ENCODE measurements around the gene RAI1.
"Not testable (repeated sequence)": the region's sequence is repeated elsewhere in the genome, so short reads cannot be mapped to it uniquely, and the experiment has no call there.

Gene RAI1

DNA sequence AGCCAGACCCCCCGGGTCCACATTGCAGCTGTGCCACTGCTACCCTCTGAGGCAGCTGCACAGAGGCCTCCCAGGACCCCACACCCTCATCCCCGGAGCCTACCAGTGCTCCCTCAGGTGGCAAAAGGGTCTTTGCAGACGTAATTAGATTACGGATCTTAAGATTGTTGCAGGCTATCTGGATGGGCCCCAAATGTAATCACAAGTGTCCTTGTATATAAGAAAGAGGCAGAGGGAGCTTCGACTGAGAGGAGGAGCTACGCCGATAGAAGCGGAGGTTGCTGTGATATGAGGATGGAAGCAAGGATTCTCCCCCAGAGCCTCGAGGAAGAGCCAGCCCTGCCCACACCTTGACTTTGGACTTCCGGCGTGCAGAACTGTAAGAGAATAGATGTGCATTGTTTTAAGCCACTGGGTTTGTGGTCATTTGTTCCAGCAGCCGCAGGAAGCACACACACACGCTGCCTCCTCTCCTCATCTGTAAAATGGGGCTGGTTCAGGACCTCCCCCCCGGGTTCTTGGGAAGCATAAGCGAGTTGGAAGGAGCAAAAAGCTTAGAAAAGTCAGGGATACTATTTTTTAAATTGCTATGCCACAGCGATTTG is 10.5 kb upstream of the RAI1 start:
- Histone ChIP-seq H3K9ac (ENCODE audit: low read length in 5 of 5) (no peak overlapping the region), H3K27me3 (ENCODE audit: control insufficient read depth in 5 of 5, insufficient read depth in 4 of 5, low read length in 5 of 5) (peaks cover 0 to 3% (median 0%) of the 10 kb centered on the region in 5 donors), H3K36me3 (ENCODE audit: control insufficient read depth in 5 of 5, insufficient read depth in 5 of 5, low read length in 5 of 5) (no peaks in the 10 kb centered on the region), H3K9me3 (ENCODE audit: control insufficient read depth in 5 of 5, low read length in 5 of 5) (no peaks in the 10 kb centered on the region), H3K27ac (ENCODE audit: low read depth, low read length) (no peak overlapping the region), H3K4me1 (ENCODE audit: control insufficient read depth in 5 of 5, insufficient read depth in 5 of 5, low read length in 5 of 5) (no peaks in the 10 kb centered on the region), H3K4me3 (ENCODE audit: low read depth in 1 of 5, low read length in 5 of 5) (no peak overlapping the region)

DNA sequence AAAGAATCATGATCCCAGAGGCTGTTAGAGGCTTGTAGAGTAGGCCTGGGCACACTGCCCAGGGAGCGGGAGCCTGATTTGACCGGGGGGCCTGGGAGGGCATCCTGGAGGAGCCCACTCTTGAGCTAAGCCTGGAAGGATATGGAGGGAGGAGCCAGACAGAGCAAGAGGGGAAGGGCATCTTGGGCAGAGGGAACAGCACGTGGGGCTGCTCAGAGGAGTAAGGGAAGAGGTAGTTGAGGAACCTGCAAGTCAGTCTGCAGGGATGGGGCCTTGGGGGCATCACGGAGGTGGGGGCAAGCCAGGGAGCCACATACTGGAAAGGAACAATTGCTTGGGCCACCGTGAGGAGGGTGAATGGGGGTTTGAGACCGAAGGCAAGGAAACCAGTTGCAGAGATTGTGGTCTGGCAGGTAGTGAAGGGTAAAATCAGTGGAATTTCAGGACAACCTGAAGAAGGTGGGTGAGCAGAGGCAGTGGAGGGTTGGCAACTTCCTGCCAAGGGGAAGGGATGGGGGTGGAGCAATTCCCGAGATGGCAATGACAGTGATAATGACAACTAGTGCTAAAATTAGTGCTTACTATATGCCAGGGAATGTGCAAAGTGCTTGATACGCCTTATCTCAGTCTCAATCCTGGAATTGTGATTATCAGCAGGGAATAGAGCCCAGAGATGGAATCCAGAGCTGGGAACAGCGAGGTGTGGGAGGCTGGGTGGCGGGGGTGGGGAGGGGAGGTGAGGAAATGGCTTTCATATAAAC is 9.7 kb upstream of the RAI1 start:
- Histone ChIP-seq H3K9ac (ENCODE audit: low read length in 5 of 5) (no peak overlapping the region), H3K4me3 (ENCODE audit: low read depth in 1 of 5, low read length in 5 of 5) (no peak overlapping the region), H3K27ac (ENCODE audit: low read depth, low read length) (no peak overlapping the region), H3K9me3 (ENCODE audit: control insufficient read depth in 5 of 5, low read length in 5 of 5) (no peaks in the 10 kb centered on the region), H3K27me3 (ENCODE audit: control insufficient read depth in 5 of 5, insufficient read depth in 4 of 5, low read length in 5 of 5) (peaks cover 0 to 3% (median 0%) of the 10 kb centered on the region in 5 donors), H3K4me1 (ENCODE audit: control insufficient read depth in 5 of 5, insufficient read depth in 5 of 5, low read length in 5 of 5) (peaks cover 0 to 4% (median 0%) of the 10 kb centered on the region in 5 donors), H3K36me3 (ENCODE audit: control insufficient read depth in 5 of 5, insufficient read depth in 5 of 5, low read length in 5 of 5) (no peaks in the 10 kb centered on the region)

DNA sequence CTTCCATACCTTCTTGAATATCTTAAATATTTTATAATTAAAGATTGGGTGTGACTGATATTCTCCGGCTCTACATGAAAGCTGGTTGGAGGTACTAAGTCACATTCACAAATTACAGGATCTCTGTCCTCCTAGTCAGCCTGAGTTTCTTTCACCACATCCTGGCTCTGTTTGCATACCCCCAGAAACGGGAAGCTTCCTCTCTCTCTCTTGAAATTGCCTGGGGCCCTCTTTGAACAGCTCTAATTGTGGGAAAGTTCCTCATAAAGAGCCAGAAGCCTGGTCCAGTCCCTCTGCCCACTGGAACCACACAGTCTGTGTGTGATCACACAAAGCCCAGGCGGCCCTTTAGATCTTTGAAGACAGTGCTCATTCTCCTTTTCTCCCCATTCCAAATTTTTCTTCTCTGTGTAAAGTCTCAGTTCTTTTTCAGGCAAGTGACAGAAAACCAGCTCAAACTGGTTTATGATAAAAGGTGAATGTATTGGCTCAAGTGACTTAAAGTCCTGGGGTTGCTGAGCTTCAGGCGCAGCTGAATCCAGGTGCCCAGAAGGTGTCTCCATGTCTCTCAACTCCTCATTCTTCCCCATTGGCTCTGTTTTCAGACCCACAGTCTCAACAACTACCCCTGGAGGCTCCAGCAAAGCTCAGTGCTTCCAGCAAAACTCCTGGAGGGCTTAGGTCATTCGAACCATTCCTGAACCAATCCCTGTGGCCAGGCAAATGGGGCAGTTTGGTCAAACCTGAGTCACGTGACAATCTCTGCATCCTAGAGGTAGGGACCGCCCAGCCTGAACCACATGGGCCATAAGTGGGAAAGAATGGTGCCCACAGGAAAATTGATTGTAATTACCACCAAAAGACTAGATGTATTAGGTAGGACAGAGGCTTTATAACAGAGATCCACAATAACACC is 8.5 kb upstream of the RAI1 start:
- H3K36me3 ChIP-seq (ENCODE audit: control insufficient read depth in 5 of 5, insufficient read depth in 5 of 5, low read length in 5 of 5), result no peaks in the 10 kb centered on the region
- H3K27me3 ChIP-seq (ENCODE audit: control insufficient read depth in 5 of 5, insufficient read depth in 4 of 5, low read length in 5 of 5), result peaks cover 0 to 2% (median 0%) of the 10 kb centered on the region in 5 donors
- no peak overlapping the region for H3K27ac ChIP-seq (ENCODE audit: low read depth, low read length)
- H3K9ac ChIP-seq (ENCODE audit: low read length in 5 of 5), result no peak overlapping the region
- H3K4me3 ChIP-seq (ENCODE audit: low read depth in 1 of 5, low read length in 5 of 5), result no peak overlapping the region
- H3K9me3 ChIP-seq (ENCODE audit: control insufficient read depth in 5 of 5, low read length in 5 of 5), result no peaks in the 10 kb centered on the region
- H3K4me1 ChIP-seq (ENCODE audit: control insufficient read depth in 5 of 5, insufficient read depth in 5 of 5, low read length in 5 of 5), result peaks cover 0 to 7% (median 0%) of the 10 kb centered on the region in 5 donors

DNA sequence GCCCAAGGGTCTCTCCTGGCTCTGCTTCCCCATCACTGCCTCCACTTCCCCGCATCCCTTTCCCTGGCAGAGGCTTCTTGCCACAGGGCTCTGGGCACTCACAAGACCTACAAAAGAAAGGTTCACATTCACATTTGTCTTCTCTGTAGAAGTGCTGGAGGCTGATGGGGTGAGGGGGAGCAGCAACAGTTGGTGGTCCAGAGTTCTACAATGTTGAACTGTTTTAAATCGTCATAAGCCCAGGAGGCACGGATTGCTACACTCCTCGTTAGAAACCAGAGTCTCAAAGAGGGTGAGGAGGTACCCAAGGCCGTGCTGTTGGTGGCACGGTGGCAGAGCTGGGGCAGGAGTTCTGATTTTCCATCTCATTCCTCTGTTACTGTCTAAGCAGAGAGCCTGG is 5.8 kb upstream of the RAI1 start:
- Histone ChIP-seq H3K27ac (ENCODE audit: low read depth, low read length) (no peak overlapping the region), H3K4me3 (ENCODE audit: low read depth in 1 of 5, low read length in 5 of 5) (no peak overlapping the region), H3K27me3 (ENCODE audit: control insufficient read depth in 5 of 5, insufficient read depth in 4 of 5, low read length in 5 of 5) (peaks cover 0 to 2% (median 0%) of the 10 kb centered on the region in 5 donors), H3K9me3 (ENCODE audit: control insufficient read depth in 5 of 5, low read length in 5 of 5) (no peaks in the 10 kb centered on the region), H3K36me3 (ENCODE audit: control insufficient read depth in 5 of 5, insufficient read depth in 5 of 5, low read length in 5 of 5) (no peaks in the 10 kb centered on the region), H3K9ac (ENCODE audit: low read length in 5 of 5) (no peak overlapping the region), H3K4me1 (ENCODE audit: control insufficient read depth in 5 of 5, insufficient read depth in 5 of 5, low read length in 5 of 5) (peaks cover 0 to 8% (median 0%) of the 10 kb centered on the region in 5 donors)

DNA sequence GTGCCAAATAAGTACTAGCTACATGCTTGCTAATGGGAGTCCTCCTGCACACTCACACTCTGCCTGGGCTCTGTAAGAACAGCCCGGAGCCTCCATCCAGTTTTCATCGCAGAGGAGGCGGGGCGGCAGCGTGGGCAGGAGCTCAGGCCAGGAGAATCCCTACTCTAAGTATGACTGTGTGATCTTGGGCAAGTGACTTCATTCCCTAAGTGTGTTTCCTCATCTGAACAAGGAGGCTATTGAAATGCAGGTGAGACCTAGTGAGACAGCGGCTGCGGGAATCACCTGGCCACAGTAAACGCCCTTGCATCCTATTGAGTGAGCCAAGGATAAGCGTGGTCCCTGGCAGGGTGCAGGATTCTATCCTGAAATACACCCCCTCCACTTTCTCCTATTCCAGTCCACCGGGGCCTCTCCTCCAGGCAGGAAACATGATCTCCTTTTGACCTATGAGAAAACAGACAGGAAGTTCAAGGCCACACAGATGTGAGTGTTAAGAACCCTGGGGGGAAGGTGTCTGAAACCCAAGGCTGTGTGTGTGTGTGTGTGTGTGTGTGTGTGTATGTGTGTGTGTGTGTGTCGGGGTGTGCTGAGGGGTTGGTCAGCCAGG is 5.2 kb upstream of the RAI1 start:
- Histone ChIP-seq H3K9me3 (ENCODE audit: control insufficient read depth in 5 of 5, low read length in 5 of 5) (no peaks in the 10 kb centered on the region), H3K27me3 (ENCODE audit: control insufficient read depth in 5 of 5, insufficient read depth in 4 of 5, low read length in 5 of 5) (peaks cover 0 to 2% (median 0%) of the 10 kb centered on the region in 5 donors), H3K9ac (ENCODE audit: low read length in 5 of 5) (peak overlapping the region in 1 of 5 donors; percentile 14), H3K27ac (ENCODE audit: low read depth, low read length) (no peak overlapping the region), H3K4me1 (ENCODE audit: control insufficient read depth in 5 of 5, insufficient read depth in 5 of 5, low read length in 5 of 5) (peaks cover 0 to 10% (median 3%) of the 10 kb centered on the region in 5 donors), H3K4me3 (ENCODE audit: low read depth in 1 of 5, low read length in 5 of 5) (no peak overlapping the region), H3K36me3 (ENCODE audit: control insufficient read depth in 5 of 5, insufficient read depth in 5 of 5, low read length in 5 of 5) (no peaks in the 10 kb centered on the region)

DNA sequence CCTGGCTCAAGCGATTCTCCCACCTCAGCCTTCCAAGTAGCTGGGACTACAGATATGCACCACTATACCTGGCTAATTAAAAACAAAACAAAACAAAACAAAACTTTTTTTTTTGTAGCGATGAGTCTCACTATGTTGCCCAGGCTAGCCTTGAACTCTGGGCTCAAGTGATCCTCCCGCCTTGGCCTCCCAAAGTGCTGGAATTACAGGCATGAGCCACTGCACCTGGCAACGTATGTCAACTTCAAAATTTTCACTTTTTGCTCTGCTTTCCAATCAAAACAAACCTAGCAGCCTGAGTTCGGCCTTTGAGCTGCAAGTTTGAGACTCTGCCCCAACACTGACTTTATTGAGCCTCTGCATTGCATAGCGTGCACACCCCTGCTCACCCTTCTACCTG is 4.5 kb upstream of the RAI1 start:
- no peak overlapping the region for H3K9ac ChIP-seq (ENCODE audit: low read length in 5 of 5)
- peaks cover 0 to 10% (median 4%) of the 10 kb centered on the region in 5 donors for H3K4me1 ChIP-seq (ENCODE audit: control insufficient read depth in 5 of 5, insufficient read depth in 5 of 5, low read length in 5 of 5)
- no peak overlapping the region for H3K27ac ChIP-seq (ENCODE audit: low read depth, low read length)
- no peaks in the 10 kb centered on the region for H3K36me3 ChIP-seq (ENCODE audit: control insufficient read depth in 5 of 5, insufficient read depth in 5 of 5, low read length in 5 of 5)
- H3K27me3 ChIP-seq (ENCODE audit: control insufficient read depth in 5 of 5, insufficient read depth in 4 of 5, low read length in 5 of 5), result peaks cover 0 to 2% (median 0%) of the 10 kb centered on the region in 5 donors
- H3K4me3 ChIP-seq (ENCODE audit: low read depth in 1 of 5, low read length in 5 of 5), result no peak overlapping the region
- no peaks in the 10 kb centered on the region for H3K9me3 ChIP-seq (ENCODE audit: control insufficient read depth in 5 of 5, low read length in 5 of 5)

DNA sequence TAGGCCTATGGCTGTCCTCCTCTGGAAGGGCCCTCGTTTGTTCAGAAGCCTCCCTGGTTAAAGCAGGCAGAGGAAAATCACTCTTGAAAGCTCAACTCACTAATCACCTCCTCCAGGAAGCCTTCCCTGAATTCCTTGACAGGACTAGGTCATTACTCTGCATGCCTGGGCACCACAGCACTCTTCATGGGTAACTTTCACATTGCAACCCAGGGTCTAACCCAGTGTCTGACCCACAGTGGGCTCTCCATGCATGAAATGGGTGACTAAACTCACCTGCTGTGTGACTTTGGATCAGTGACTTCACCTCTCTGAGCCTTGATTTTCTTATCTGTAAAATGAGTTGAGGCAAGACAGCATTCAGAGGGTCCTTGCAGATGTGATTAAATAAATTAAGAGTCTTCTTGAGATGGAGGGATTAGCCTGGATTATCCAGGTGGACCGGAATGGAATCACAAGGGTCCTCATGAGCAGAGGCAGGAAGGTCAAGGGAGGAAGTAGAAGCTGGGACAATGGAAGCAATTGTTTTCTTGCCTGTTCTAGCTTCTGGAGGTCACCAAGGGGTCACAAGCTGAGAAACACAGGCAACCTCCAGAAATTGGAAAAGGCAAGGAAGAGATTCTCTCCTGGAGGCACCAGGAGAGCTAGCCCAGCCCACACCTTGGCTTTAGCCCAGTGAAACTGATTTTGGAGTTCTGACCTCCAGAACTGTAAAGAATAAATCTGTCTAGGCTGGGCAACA is 3.8 kb upstream of the RAI1 start:
- Histone ChIP-seq H3K9ac (ENCODE audit: low read length in 5 of 5) (no peak overlapping the region), H3K9me3 (ENCODE audit: control insufficient read depth in 5 of 5, low read length in 5 of 5) (no peaks in the 10 kb centered on the region), H3K4me1 (ENCODE audit: control insufficient read depth in 5 of 5, insufficient read depth in 5 of 5, low read length in 5 of 5) (peaks cover 0 to 10% (median 4%) of the 10 kb centered on the region in 5 donors), H3K4me3 (ENCODE audit: low read depth in 1 of 5, low read length in 5 of 5) (no peak overlapping the region), H3K27me3 (ENCODE audit: control insufficient read depth in 5 of 5, insufficient read depth in 4 of 5, low read length in 5 of 5) (peaks cover 0 to 2% (median 0%) of the 10 kb centered on the region in 5 donors), H3K36me3 (ENCODE audit: control insufficient read depth in 5 of 5, insufficient read depth in 5 of 5, low read length in 5 of 5) (no peaks in the 10 kb centered on the region), H3K27ac (ENCODE audit: low read depth, low read length) (no peak overlapping the region)

DNA sequence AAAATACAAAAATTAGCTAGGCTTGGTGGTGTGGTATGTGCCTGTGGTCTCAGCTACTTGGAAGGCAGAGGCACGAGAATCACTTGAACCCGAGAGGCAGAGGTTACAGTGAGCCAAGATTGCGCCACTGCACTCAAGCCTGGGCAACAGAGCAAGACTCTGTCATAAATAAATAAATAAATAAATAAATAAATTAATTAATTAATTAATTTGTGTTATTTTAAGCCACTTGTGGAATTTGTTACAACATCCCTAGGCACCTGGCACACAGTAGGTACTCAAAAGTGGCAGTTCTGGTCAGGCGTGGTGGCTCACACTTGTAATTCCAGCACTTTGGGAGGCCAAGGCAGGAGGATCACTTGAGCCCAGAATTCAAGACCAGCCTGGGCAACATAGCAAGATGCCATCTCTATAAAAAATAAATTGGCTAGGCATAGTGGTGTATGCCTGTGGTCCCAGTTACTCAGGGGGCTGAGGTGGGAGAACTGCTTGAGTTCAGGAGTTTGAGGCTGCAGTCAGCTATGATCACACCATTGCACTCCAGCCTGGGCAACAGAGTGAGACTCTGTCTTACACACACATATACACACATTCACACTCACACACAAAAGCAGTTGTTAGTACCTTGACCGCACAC is 3.1 kb upstream of the RAI1 start:
- H3K27ac ChIP-seq (ENCODE audit: low read depth, low read length); H3K4me3 ChIP-seq (ENCODE audit: low read depth in 1 of 5, low read length in 5 of 5); H3K36me3 ChIP-seq (ENCODE audit: control insufficient read depth in 5 of 5, insufficient read depth in 5 of 5, low read length in 5 of 5); H3K9ac ChIP-seq (ENCODE audit: low read length in 5 of 5); H3K27me3 ChIP-seq (ENCODE audit: control insufficient read depth in 5 of 5, insufficient read depth in 4 of 5, low read length in 5 of 5); H3K9me3 ChIP-seq (ENCODE audit: control insufficient read depth in 5 of 5, low read length in 5 of 5): not testable (repeated sequence)
- H3K4me1 ChIP-seq (ENCODE audit: control insufficient read depth in 5 of 5, insufficient read depth in 5 of 5, low read length in 5 of 5), result peaks cover 0 to 14% (median 9%) of the 10 kb centered on the region in 5 donors

DNA sequence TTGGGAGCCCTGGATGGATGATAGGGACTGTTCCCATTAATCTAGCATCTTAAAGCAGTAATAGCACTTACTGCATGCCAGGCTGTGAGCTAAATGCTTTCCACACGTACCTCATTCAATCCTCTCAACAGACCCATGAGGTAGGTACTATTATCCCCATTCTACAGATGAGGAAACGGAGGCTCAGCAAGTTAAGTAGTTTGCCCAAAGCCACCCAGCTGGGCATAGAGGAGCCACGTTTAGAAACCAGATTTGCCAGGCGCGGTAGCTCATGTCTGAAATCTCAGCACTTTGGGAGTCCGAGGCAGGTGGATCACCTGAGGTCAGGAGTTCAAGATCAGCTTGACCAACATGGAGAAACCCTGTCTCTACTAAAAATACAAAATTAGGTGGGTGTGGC is 2.0 kb upstream of the RAI1 start:
- Histone ChIP-seq H3K4me1 (ENCODE audit: control insufficient read depth in 5 of 5, insufficient read depth in 5 of 5, low read length in 5 of 5) (peaks cover 6 to 22% (median 15%) of the 10 kb centered on the region in 5 donors), H3K36me3 (ENCODE audit: control insufficient read depth in 5 of 5, insufficient read depth in 5 of 5, low read length in 5 of 5) (no peaks in the 10 kb centered on the region), H3K27ac (ENCODE audit: low read depth, low read length) (no peak overlapping the region), H3K4me3 (ENCODE audit: low read depth in 1 of 5, low read length in 5 of 5) (no peak overlapping the region), H3K27me3 (ENCODE audit: control insufficient read depth in 5 of 5, insufficient read depth in 4 of 5, low read length in 5 of 5) (no peaks in the 10 kb centered on the region), H3K9ac (ENCODE audit: low read length in 5 of 5) (no peak overlapping the region), H3K9me3 (ENCODE audit: control insufficient read depth in 5 of 5, low read length in 5 of 5) (no peaks in the 10 kb centered on the region)

All from subcutaneous abdominal adipose tissue (tissue), 5 donors.